ELF-1 (cell line): ENCODE data around the gene CTNNA3.
A peak's percentile ranks its signal among the peaks of the same experiment; 100 is the strongest.

ENCODE experiments used
- DNase-seq: peaks from one replicate; pipeline ENCODE4 v3.0.0-alpha.2; 2016; ENCODE audit warnings: low read depth, low spot score

CTNNA3 gene

DNA sequence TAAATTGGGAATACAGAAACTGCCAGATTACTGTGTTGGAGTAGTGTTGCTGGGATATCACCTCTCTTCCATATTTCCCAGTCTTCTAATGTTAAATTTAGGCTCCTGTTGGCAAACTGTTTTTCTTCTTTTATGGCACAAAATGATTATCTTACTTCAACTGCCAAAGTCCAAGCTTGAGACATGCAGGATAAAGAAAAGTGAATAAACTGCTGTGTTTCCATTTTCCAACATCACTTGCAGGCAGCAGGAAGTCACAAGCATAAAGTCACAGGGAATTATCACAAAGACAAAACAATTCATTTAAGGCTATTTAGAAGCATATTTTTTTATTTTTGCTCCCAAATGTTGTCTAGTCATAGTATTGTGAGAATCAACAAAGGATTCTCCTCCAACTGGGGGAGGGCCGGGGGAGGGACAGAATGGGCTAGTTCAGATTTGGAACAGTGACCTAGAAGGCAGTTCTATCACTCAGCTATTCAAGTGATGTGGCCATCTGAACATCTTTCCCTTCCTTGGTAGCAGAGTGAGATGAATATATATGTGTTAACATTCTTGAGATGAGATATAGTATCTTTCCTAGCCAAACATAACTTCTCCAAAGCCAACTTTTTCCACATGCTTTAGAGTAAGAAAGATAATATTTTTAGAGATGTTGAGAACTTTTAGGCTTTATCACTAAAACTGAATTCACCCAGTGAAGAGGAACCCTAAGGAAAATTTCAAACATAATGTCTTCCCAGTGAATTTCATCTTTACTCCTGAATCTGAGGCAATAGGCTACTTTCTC lies 364.7 kb downstream of the CTNNA3 start:
- no peak for DNase-seq

DNA sequence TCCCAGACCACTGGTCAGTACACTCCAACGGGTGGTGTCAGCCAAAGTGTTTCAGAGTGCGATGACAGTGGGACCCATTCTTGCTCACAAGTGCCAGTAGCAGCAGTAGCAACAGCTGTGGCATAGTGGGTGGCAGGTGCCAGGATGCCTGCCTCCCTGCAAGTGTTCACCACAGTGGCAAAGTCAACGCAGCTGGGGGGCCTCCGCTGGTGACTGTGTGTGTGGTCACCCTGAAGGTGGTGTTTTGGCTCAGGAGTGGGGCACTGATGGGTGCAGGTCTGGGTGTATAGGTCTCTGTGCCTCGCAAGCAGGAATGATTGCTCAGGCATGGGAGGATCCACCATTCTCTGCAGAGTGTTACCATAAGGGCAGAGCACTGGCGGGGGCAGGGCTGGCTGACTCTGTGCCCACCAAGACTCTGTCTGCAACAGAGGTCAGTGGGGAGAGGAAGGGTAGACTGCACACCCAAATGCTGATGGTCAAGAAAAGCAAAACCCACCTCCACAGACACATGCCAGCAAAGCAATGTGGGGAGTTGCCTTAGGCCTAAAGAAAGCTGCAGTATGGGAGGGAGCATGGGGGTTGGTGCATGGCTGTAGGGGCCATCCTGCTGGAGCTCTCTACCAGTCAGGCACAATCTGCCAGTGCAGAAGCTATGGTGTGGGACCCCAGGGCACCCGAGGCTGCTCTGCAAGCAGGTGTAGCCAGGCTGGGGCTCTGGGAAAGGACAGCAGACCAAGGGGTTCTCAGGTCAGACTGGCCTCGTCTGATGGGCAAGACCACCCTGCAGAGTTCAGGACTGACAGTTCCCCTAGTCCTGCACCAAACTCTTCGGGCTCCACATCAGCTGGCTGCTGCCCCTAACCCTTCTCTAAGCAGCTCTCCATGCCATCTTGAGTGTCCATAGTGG lies 368.1 kb downstream of the CTNNA3 start:
- DNase-seq = no peak

DNA sequence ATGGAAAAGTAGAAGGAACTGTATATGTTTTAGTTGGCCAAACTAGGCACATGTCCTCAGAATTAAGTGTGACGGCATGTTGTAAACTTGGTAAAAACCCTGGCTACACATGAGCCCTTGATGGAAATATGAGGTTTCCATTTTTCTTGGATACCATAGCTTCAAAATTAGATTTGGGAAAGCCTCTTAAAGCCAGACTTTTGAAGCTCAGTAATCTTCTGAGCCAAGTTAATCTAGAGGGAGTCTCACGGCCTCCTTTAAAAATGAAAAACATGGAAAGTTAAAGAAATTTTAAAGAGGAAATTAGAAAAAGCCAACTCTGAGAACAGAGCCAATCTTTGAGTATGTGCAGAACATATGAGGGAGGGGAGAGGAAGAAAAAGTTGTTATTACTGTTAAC lies 376.0 kb downstream of the CTNNA3 start:
- DNase-seq = no peak

DNA sequence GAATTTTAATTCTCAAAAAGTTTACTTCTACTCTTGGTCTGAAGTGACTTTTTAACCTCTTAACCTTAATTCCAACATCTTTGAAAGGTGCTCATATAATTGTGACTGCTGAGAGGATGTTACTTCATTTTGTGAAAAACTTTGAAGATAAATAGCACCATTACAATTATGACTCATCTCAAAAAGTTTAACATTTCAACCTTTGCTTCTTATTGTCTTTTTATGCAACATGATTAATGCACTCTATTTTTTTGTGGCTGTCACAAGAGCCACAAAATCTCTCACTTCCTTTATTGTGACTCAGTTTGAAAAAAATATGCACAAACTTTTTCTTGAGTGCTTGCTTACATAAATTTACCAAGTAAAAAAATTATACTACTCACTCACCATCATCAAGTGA lies 387.1 kb downstream of the CTNNA3 start:
- no peak for DNase-seq

DNA sequence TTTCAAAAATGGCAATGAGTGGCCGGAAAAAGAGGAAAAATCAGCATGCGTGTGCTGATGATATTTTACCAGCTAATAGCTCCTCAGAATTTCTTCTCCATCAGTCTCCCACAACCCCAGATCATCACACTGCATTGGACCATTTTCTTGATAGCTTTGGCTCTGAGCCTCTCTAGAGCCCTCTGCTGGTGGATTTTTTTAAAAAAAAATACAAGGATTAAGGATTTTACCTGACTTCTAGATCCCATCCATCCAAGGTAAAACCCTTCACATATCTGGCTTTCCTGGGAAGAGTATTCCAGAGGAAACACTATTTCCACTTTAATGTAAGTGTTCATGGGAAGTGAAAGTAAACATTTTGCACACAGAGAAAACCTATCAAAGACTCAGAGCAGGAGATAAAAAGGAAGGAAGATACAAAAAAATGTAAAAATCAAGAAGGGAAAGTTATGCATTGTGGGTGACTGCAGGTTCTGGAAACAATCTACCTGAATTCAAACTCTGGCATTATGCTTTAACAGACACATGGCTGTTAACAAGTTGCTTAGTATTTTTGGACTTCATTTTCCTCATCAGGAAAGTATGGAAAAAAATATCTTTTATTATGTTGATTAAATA lies 389.3 kb downstream of the CTNNA3 start:
- DNase-seq = peak; percentile 50

DNA sequence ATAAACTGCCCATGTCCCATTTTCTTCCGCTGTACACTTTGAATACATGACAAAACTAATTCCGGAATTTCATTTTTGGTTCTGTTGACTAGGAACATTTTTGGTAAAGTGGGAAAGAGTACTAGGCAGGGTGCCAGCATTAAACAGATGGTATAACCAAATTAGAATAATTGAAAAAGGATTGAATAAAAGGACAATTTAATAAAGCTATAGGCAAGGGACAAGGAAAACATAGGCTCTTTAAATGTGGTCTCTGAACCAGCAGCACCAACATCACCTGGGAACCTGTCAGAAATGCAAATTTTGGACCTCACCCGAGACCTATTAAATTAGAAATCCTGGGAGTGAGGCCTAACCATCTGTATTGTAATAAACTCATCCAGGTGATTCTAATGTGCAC lies 393.3 kb downstream of the CTNNA3 start:
- no peak for DNase-seq

DNA sequence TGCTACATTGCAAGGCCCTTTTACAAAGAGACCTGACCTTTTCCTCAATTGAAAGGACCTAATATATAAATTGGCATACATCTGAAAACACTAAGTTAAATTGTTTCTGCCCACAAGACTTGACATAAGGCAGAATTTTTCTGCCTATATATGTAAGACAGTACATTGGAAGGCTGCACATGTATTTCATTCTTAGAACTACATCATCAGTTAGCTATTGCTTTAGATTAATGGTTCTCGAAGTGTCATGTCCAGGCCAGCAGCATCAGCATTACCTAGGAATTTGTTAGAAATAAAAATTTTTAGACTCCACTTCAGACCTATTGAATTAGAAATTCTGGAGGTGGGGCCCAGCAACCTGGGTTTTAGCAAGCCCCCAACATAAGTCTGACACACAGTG lies 396.2 kb downstream of the CTNNA3 start:
- DNase-seq = no peak

DNA sequence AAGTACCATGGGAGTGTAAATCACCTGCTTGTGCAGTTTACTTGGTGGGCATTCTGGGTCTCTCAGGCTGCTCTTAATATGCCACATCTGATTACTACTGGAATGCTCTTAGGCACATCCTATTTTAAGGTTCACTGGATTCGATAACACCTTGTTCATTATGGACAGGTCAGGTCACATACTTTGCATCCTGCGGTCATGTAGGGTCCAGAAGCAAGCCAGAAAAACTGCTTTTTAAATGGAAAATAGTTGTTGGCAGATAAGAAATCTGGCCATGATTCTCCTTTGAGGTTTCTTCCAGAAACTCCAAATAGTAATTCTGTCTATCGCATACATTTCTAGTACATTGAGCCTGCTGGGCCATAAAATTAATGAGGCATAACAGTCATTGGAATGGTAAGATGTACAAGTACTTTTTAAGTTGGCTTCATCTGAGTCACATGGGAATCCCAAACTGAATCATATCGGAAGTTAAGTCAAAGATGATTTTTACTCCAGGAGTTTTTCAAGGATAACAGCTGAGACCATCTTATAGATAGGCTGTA lies 398.3 kb downstream of the CTNNA3 start:
- DNase-seq = no peak

DNA sequence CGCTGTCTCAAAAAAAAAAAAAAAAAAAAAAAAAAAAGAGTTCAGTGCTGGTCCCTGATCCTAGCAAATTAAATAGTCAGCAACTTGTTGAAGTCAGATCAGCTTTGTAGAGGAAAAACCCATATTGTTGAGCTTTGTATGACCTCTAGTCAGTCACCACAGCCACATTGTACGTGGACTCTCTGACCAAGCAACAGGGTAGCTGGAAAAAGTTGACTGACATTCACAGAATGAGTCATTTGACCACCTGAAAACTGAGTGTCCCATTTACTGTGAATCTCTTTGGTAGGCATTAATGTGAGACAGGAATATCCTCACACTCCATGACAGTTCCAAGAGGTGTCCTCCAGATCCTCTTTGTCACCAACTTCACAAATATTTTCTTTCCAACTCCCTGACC lies 399.1 kb downstream of the CTNNA3 start:
- DNase-seq = no peak

DNA sequence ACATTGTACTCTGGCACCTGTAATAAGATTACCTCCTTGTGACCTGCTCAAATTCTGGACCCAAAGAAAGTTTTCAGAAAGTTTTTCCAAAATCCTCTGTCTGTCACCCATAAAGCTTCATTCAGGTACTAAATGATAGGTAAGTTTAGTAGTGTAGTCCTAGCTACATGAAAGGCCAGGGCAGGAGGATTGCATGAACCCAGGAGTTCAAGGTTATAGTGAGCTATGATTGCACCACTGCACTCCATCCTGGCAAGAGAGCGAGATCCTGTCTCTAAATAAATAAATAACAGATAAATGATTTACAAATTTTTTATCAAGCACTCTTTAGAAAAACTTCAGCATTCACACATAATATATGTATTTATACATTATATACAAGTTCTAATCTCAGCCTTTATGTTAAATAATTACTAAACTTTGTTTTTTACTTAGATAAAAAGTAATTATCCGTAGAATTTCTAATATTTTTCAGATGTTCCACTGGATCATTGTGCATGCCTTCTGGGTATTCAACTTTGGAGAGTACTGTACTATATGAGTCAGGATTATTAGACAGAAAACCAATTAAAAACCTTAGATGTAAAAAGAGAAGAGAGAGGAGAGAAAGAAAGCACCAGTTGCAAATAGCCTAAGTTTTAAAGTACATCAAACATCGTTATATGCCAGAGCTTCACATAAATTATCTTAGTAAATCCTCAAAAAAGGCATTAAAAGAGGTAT lies 407.1 kb downstream of the CTNNA3 start:
- DNase-seq = no peak

DNA sequence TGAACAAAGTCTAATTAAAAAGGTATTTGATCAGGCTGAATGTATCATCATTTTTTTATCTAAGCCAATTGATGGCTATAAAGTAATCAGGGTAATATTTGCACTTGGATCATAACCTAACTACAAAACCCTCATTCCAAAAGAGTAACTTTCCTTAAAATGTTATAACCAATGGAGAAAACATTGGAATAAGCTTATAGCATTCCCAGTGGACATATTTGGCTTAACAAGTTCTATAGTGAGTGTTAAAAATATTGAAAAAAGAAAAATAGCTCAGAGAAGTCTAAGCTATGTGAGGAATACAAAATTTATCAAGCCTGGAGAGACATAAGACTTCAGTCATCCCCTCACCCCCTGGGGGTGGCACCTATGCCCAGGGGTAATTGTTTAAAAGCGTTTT lies 411.4 kb downstream of the CTNNA3 start:
- no peak for DNase-seq

DNA sequence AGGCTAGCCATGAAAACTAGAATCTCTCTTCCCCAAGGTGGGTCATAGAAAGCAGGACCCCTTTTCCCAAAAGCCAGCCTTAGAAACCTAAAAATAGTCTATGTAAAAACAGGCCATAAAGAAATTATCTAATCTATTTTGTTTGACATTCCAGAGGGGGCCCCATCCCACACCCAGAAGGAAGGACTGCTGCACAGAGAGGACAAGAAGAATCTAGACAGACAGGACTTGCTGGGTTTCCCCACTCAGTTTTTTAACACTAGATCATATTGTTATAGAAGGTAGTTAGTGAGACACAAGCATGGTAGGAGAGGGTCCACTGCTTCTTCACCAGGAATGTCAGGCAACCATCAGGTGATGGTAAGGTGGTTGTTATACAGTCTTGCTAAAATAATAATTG lies 413.1 kb downstream of the CTNNA3 start:
- peak; percentile 3 for DNase-seq

DNA sequence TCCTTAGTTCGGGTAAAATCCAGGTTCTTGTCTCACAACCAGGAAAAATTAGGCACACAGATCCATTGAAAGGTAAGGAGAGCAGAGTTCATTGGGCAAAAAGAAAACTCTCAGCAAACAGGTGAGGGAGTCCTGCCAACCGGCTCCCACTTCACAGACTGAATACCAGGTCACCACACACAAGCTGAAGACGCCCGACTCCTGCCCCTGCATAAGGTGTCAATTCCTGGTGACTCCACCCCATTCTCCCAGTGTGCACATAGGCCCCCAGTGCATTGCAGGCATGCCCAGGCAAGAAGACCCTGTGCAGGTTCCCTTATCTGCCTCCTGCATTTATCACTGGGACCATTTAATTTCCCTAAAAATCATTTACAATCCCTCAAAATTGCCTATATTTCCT lies 415.6 kb downstream of the CTNNA3 start:
- no peak for DNase-seq

DNA sequence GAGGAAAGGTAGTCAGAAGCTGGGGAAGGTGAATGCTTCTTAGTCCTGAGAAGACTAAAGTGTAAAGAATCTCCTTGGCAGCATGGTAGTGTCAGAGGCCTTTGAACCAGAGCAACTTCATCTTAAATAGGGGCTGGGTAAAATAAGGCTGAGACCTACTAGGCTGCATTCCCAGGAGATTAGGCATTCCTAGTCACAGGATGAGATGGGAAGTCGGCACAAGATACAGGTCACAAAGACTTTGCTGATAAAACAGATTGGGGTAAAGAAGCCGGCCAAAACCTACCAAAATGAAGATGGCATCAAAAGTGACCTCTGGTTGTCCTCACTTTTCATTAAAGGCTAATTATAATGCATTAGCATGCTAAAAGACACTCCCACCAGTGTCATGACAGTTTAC lies 418.6 kb downstream of the CTNNA3 start:
- no peak for DNase-seq

DNA sequence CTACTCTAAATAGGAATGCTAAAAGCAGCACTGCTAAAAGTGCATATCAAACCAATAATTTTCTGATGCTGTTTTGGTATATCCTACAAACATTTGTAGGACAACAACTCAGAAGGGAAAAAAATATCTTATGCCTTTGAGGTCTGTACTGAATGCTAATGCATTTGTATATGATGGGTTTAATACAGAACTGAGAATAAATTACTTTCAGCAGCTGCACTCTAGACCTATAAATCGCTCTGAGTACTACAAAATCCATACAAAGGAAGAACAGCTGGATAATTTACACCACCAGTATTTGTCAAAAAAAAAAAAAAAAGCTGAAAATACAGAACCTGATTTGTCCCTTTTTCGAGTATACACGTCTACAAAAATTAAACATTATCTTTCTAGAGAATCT lies 426.2 kb downstream of the CTNNA3 start:
- no peak for DNase-seq

DNA sequence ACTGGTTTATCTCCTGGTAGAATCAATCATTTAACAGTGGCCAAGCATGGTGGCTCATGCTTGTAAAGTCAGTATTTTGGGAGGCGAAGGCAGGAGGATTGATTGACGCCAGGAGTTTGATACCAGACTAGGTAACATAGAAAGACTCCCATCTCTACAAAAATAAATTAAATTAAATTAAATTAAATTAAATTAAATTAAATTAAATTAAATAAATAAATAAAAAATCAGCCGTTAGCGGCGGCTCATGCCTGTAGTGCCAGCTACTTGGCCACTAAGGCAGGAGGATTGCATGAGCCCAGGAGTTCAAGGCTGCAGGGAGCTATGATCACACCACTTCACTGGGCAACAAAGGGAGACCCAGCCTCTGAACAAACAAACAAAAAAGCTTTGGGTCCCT lies 427.8 kb downstream of the CTNNA3 start:
- no peak for DNase-seq

DNA sequence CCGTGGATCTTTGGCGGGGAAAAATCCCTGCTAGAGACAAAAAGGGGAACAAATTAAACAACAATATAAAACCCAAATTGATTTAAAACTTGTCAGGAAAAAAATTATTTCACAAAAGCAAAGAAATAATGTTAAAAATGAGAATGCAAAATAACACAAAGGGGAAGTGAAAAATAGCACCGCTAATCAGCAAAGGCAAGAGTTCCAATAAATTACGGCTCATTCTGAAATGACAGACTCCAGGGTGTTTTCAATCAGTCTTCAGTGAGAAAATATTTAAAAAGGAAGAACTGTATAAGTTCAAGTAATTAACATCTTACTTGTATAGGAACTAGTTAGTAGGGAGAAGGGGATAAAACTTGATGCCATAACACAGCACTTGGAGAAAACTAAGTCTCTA lies 433.3 kb downstream of the CTNNA3 start:
- no peak for DNase-seq

DNA sequence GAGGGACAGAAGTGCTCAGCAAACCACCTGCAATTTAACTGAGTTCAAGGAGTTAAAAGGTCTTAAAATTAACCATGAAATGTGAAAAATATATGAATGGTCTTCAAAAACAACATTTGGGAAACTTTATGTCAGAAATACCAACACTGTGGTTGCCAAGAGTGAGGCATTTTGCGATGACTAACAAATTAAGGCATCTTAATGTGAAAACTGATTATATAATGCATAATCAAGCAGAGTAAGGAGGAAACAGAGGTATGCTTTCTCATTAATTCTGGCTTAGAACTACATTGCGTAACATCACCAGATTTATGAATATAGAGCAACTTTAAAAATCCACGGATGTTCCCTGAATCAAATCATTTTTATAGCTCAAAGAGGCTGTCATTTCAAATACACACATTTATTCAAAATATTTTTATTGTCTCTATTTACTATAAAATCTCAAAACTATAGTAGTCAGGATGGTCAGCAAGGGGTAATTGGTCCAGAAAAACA lies 434.6 kb downstream of the CTNNA3 start:
- DNase-seq = no peak

DNA sequence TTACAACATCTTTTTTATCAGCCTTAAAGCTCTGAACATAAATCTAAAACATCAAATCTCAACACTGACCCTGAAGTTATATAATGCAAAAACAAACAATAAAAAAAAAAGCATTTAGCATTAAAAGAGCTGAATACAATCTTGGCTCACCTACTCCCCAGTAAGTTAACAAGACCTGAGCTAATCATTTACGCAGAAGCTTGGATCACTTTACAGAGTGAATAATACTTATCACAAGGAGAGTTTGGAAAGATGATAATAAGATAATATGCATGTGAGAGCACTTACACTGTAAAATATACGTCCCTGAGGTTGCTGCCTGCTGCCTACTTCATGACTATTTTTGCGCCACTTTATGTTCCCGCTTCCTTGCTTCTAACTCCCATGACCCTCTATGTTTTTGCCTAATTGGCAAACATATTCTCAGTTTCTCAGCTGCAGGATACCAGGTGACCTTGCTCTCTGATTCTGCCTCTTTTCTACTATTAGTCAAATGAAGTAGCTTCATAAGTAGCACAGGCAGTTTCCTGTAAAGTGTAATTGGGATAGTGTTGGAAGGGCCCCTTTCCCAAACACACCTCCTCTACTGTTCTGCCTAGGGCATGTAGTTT lies 436.6 kb downstream of the CTNNA3 start:
- DNase-seq = no peak

DNA sequence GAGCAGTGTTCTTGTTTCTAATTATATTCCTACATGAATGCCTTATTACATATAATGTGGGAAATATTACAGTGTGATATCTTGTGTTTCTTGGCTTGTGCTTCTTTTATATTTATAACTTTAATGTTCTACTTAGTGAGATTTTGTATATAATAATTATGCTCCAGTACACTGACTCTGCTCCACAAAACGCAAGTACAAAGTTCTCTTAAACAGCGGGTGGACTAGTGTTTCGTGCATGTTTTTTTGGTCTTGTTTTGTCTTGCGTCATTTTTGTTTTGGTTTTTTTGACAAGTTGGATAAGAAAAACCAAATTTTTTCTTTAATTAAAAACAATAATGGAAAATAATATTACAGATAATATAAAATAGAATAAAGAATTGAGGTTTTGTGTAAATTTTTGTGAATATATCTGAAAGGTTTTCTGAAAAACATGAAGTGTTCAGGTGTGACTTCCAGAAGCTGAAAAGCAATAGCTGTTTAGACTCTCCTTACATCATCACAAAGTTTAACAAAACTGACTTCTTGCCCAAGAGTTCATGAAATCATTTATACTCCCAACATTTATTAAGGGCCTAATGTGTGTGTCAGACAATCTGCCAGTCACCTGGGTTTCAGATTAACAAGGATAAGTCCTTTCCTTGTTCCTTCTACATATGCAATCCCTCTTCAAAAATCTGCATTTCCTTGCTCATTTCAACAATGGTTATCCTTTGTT lies 438.4 kb downstream of the CTNNA3 start:
- DNase-seq = no peak
